Posterior vena cava (tissue), 2 donors: ENCODE data around the gene NTN3. TPM values are rescaled to one million over a fixed set of nuclear protein-coding genes. Genes with fewer than 3 reads are reported as not detected.

ENCODE experiments used
- DNase-seq: peaks from one replicate; pipeline ENCODE4 v3.0.0-alpha.2; 2020; ENCODE audit warnings: low spot score
- intact Hi-C, 2 donors: fragments of 100-400 bp; cut with DNase I; formaldehyde crosslinking; loops; one replicate each; pipeline versions ENCODE4 v1.14.1 to v1.14.2; 2022 to 2023
- total RNA-seq, 2 donors: library from RNA; stranded (reverse); fragmentation: NEBNext Ultra II Directional; extraction: Animal tissue kit (Norgen Biotek cat#: 25700); gene quantifications; one replicate each; pipeline ENCODE4 v1.2.1, GENCODE V29; 2021
- donor health status: DM: yes; HTN: yes; CAD: no.
- donor health status: DM: yes; HTN: yes; CAD: no.

NTN3 gene
- total RNA-seq, 2 donors from 2014 or later: 0.29 TPM; not detected in 1

DNA sequence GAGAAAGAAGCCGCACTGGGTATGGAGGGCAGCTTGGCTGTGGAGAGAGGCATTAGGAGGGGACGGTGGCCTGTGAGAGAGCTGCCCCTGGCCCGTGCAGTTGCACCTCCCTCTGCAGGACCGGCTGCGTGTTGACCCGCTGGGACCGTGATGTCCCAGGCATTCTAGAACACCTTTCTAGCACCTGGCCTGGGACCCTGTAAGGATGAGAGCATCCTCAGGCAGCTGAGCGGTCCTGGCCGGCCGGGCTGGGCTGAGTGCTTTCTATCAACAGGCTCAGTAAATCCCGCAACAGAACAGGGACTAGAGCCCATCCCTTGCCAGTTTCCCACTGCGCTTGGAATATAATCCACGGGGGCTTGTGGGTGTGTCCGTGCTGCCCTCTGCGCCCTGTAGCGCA, 18.5 kb downstream of the NTN3 start:
- no peak for DNase-seq
- intact Hi-C loops: no loop called here

DNA sequence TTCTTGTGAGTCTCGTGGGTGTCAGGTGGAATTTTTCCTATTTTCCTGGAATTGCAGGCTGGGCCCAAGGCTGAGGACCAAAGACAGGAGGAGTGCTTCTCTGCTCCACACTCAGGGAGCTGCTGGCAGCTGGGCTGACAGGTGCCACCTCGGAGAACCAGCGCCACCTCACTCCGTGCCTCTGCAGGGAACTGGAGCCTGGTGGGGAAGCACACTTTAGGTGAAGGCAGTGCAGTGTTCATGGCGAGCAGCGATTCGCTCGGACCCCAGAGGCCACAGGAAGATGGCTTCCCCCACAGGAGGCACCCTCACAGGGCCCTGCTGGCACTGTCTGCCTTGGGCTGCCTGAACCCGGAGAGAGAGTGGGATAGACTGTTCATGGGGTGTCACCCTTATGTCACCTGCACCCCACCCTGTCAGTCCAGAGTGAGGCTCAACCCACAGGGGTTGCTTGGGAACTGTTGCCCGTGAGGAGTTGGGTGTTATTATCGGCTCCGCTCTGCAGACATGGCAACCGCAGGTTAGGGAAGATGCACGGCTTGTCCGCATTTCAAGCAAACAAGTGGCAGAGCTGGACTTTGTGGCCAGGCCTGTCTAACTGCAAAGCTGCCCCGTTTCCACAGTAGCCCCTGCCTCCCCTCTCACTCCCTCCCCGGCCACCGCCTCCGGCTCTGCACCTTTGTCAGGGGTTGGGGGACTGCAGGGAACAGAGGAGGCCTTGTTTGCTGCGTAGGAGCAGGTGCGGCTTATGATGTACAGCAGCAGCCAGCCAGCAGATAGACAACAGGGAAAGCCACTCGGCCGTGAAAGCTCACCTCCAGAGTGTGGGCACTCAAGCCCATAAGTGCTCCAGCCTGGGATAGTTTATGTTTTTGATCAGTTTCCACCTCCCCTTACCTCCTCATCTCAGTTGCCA, 19.4 kb downstream of the NTN3 start:
- no peak for DNase-seq

DNA sequence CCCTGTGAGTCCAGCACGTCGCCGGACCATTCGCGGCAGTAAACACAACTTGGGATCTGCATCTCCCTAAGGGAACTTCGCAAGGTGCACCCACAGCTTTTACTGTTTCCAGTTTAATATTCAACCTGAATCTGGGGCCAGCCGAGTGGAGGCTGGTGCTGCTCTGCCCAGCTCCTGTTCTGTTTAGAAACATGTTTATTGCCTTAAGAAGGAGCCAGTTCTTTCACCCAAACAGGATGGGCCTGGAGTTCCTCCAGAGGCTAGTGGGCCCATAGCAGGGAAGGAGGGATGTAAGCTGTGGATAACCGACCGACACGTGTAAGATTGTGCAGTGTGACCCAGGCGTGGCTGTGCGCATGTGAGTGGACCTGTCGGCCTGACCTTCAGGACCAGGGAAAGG, 21.2 kb downstream of the NTN3 start:
- intact Hi-C loops: loop anchor here in 1 of 2 donors (10.0 kb wide), 1 partner anchor 57 kb away; no protein-coding TSS in a partner anchor
- DNase-seq: no peak

More for the DNA sequence above, 19.4 kb downstream of the NTN3 start:
- intact Hi-C loops: loop anchor here in 1 of 2 donors (10.0 kb wide), 1 partner anchor 56 kb away; no protein-coding TSS in a partner anchor

DNA sequence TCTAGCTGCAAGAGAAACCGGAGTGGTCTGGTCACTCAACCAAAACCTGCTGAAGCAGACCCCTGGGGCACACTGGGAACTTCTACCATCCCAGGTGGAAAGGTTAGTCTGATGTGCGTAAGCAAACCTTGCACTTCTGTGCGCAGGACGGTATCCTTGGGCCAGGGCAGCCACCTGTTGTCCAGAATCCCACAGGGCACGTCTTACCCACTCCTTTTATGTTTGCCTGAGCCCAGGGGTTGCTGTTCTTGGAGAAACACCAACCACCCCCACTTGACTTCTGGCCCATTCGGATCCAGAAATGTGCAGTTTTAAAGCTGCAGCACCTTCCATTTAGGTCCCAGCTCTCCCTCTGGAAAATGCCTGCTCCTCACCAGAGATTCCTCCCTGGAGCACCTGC, 22.5 kb downstream of the NTN3 start:
- intact Hi-C loops: loop anchor here in 1 of 2 donors (10.0 kb wide), 1 partner anchor 59 kb away; no protein-coding TSS in a partner anchor
- DNase-seq: no peak

DNA sequence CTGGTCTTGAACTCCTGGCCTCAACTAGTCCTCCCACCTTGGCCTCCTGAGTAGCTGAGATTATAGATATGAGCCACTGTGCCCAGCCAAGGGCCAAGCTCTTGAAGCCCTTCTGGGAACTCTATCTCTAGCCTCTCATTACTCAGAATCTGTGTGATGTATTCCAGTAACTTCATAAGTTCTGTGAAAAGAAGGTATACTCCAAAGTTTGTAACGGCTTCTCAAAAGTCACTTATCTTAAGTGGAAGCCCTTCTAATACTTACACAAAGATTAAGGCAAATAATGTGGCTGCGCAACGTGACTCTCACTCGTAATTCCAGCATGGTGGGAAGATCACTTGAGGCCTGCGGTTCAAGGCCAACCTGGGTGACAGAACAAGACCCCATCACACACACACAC, 23.5 kb downstream of the NTN3 start:
- DNase-seq: no peak
- intact Hi-C loops: loop anchor here in 1 of 2 donors (10.0 kb wide), 1 partner anchor 60 kb away; no protein-coding TSS in a partner anchor

DNA sequence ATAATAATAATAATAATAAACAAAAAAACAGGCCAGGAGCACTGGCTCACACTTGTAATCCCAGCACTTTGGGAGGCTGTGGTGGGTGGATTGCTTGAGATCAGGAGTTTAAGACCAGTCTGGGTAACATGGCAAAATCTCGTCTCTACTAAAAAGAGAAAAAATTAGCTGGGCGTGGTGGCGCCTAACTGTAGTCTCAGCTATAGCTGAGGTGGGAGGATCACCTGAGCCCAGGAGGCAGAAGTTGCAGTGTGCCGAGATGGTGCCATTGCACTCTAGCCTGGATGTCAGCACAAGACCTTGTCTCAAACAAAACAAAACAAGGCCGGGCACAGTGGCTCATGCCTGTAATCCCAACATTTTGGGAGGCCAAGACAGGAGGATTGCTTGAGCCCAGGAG, 23.9 kb downstream of the NTN3 start:
- no peak for DNase-seq
- intact Hi-C loops: loop anchor here in 1 of 2 donors (10.0 kb wide), 1 partner anchor 60 kb away; no protein-coding TSS in a partner anchor

DNA sequence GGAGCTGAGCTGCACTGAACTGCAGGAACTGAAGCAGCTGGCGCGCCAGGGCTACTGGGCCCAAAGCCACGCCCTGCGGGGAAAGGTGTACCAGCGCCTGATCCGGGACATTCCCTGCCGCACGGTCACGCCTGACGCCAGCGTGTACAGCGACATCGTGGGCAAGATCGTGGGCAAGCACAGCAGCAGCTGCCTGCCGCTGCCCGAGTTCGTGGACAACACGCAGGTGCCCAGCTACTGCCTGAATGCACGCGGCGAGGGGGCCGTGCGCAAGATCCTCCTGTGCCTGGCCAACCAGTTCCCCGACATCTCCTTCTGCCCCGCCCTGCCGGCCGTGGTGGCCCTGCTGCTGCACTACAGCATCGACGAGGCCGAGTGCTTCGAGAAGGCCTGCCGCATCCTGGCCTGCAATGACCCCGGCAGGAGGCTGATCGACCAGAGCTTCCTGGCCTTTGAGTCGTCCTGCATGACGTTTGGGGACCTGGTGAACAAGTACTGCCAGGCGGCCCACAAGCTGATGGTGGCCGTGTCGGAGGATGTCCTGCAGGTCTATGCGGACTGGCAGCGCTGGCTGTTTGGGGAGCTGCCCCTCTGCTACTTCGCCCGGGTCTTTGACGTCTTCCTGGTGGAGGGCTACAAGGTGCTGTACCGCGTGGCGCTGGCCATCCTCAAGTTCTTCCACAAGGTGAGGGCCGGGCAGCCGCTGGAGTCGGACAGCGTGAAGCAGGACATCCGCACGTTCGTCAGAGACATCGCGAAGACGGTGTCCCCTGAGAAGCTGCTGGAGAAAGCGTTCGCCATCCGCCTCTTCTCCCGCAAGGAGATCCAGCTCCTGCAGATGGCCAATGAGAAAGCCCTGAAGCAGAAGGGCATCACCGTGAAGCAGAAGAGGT, 25.4 kb downstream of the NTN3 start:
- intact Hi-C loops: loop anchor here in 1 of 2 donors (10.0 kb wide), 1 partner anchor 62 kb away; no protein-coding TSS in a partner anchor

DNA sequence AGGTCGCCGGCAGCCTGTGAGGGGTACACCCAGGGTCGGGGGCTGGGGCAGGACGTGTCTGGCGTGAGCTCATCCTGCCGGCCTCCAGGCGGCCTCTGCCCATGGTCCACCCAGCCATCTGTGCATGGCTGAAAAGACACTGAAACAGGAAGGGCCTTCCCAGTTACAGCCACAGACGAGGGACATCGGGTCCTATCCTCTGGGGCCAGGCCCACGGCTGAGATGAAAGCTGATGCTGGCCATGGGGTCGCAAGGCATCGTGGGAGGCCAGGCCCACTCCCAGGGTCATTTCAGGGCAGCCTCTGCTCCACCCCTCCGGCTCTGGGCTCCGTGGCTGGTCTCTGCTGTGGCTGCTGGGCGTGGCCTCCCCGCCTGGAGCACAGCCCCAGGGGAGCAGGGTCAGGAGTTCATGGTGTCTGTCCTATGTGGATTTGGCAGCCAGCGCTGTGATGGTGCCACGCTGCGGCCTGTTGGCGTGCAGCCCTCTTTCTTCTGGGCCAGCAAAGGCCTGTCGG, 26.1 kb downstream of the NTN3 start:
- intact Hi-C loops: loop anchor here in 1 of 2 donors (10.0 kb wide), 1 partner anchor 62 kb away; no protein-coding TSS in a partner anchor
- DNase-seq: no peak

More for the DNA sequence above, 25.4 kb downstream of the NTN3 start:
- DNase-seq: no peak

DNA sequence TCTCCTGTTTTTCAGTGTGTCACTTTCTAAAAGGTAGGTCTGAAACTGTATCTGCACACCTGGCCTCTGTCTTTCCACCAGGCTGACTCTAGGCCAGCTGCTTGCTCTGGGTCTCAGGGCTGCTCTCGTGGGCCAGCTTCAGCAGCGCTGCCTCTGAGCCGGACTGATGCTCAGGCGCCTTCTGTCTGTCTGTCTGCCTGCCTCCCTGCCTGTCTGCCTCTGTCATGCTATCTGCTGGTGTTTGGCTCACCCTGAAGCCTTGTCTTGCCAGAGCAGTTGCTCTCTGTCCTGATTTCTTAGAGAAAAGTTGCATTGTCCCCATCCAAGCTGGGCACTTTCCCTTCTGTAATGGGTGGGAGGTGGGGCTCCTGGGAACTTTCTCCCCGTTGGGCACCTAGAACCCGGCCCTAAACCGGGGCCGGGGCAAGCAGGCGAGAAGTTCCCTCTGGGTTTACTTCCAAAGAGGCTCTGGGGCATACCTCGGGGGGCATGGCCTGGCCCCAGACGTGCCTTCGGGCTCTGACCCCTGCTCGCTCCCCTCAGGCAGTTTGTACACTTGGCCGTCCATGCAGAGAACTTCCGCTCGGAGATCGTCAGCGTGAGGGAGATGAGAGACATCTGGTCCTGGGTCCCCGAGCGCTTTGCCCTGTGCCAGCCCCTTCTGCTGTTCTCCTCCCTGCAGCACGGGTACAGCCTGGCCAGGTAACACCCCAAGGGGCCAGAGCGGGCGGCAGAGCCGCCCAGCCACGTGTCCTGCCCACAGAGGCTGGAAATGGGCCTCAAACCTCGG, 26.8 kb downstream of the NTN3 start:
- intact Hi-C loops: loop anchor here in 1 of 2 donors (10.0 kb wide), 1 partner anchor 63 kb away; no protein-coding TSS in a partner anchor
- DNase-seq: no peak

DNA sequence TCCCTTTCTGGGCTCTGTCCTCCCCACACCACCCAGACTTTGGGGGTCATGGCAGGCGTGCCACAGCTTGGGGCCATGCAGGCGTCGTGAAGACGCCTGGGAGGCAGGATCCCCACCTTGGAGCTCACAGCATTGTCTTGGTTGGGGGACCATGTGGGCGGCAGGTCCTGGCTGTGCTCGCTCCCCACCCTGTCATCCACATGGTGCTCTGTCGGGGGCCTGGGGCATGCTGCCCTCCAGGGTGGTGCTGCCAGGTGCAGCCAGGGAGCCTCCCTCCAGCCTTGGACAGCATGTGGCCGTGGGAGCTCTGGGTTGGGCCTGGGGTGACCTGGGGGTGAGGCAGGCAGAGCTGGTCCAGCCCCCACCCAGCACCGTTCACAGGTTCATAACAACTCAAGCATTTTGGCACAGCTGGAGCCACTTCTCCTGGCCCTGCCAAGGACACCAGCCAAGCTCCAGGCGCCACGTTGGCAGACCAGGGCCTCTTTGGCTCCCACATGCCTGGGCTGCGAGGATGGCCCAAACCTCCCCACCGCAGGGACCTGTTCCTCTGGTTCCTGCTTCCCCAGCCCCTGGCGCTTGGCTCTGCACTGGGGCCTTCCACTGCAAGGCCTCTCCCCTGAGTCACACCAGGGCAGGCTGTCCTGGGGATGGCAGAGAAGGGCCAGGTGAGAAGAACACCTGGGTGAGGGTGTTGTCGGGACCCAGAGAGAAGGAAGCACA, 27.6 kb downstream of the NTN3 start:
- DNase-seq: no peak
- intact Hi-C loops: loop anchor here in 1 of 2 donors (10.0 kb wide), 1 partner anchor 64 kb away; no protein-coding TSS in a partner anchor

DNA sequence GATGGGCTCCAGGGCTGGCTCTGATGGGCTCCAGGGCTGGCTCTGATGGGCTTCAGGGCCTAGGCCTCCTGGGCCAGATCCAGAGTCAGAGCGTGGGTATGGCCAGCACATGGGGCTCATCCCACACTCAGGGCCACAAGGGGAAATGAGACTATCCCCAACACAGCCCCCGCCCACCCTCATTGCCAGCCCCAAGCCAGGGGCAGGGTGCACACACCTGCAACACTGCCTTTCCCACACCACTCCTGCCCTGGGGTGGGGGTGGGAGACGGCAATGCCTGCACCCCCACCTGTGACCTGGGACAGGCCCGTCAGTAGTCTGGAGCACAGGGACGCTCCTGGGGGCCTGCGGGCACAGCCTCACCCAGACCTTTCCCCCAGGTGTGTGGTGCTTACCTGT, 28.4 kb downstream of the NTN3 start:
- no peak for DNase-seq
- intact Hi-C loops: loop anchor here in 1 of 2 donors (10.0 kb wide), 1 partner anchor 65 kb away; no protein-coding TSS in a partner anchor

DNA sequence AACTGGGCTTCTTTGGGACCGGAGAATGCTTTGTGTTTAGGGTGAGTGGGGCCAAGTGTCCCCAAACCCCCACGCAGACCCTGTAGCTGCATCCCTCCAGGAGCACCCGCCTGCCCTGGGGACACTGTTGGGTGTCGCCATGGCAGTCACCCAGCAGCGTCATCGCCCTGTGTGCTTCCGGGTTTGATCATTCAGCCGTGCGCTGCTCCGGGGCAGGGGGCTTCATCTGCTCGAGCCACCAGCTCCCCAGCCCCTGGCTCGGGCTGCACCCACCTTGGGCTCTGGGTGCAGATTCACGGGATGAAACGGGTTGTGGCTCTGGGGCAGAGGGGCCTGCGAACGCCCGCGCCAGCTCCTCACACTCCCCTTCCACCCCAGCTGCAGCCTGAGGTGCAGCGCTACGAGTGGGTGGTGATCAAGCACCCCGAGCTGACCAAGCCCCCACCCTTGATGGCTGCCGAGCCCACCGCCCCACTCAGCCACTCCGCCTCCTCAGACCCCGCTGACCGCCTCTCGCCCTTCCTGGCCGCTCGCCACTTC, 28.9 kb downstream of the NTN3 start:
- DNase-seq: no peak
- intact Hi-C loops: loop anchor here (5.0 to 10.0 kb wide), 2 partner anchors 65 to 158 kb away; partner anchors contain the start of gene ABCA3 (in 2 of the 2)

DNA sequence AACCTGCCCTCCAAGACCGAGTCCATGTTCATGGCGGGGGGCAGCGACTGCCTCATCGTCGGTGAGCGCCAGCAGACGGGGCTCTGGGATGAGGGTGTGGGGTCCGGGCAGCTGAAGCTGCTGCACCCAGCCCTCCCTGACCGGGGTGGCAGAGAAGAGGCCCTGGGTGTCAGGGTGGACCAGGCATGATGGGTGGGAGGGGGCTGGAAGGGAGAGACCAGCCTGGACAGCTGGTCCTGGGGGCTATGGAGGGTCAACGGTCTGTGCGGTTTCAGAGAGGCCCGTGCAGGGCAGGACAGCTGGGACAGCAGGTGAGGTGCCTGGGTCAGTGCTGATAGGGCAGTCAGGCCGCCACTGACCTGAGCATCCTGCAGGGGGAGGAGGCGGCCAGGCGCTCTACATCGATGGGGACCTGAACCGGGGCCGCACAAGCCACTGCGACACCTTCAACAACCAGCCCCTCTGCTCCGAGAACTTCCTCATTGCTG, 29.4 kb downstream of the NTN3 start:
- intact Hi-C loops: loop anchor here (5.0 kb wide), 1 partner anchor 158 kb away; the partner anchor contains the start of gene ABCA3 (in 2 of the 2)
- no peak for DNase-seq

DNA sequence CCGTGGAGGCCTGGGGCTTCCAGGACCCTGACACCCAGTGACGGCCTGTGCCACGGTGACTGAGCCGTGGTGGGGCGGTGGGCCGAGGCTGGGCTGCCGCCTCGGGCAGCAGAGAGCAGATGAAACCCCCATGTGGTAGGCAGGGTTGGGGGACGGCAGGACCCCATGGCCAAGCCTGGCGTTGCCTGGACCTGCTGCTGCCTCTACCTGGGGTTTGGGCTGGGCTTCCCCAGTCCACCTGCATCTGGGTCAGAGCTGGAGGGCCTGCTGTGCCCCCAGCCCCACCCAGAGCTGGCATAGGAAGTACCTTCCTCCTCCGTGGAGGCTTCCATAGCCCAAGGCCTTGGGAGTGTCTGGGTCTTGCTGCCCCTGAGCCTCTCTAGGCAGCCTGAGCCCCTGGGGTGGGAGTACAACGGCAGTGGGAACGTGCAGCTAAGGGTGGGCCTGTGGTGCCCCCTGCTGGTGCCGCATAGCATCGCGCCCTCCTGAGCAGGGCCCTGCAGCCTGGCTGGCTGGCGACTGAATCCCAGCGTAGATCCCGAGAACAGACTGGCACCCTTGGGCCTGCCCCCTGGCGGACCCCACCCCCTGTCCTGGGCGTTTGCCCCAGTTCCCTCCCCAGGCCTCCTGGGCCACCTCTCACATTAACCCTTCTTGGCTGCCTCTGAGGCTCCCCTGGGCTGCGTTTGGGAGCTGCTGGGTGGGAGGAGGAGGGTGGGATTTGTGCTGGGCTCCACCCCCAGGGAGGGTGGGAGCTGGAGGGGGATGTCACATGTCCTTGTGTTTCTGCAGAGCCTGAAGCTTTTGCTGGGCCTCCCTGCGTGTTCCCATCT, 30.0 kb downstream of the NTN3 start:
- intact Hi-C loops: loop anchor here (5.0 kb wide), 1 partner anchor 159 kb away; the partner anchor contains the start of gene ABCA3 (in 2 of the 2)
- peak; percentile 96 for DNase-seq

DNA sequence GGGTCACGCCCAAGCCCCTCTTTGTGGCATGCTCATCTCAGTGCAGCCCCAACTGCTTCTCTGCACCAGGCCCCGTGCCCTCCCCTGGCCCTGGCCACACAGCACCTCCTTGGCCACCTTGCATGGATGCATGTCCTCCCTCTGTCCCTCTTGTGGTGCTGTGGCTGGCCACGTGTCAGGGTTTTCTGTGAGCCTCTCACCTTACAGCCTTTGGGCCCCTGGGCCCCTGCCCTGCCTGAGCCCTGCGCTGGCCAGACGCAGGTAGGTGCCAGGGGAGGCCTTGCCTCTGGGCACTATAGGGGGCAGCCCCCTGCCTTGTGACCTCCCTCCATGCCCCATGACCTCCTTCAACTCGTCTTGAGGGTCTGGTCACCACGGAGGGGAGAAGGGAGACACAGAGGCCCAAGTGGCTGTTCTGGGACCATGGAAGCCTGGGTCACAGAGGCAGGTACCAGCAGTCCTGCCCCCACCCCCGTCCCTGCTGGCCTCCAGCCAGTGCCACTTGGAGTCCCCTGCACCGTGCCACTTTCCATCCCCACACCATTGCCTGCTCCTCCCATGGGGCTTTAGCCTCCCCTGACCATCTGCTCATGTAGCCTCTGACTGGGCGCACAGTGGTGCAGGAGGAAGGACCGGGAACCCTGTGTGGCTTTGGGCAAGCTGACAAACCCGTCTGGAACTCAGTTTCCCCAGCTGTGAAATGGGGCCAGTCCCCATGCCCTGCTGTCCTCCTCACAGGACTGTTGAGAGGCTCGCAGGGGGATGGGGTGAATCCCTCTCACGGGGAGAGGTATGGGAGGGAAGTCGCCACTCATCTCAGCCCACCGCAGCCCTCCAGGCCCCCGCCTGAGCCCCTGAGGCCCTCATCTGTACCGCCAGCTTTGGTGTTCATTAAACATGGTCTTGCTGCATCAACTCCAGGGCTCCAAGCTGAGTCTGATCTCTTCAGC, 31.1 kb downstream of the NTN3 start:
- DNase-seq: no peak
- intact Hi-C loops: loop anchor here (5.0 kb wide), 1 partner anchor 160 kb away; the partner anchor contains the start of gene ABCA3 (in 2 of the 2)
